Fibroblast of the aortic adventitia (primary cell): Measurements from ENCODE around the gene C20orf173. TPM values are rescaled to one million over a fixed set of nuclear protein-coding genes. Genes with fewer than 3 reads are reported as not detected.

Experiments used
- DNase-seq: peaks from one replicate; pipeline ENCODE4 v3.0.0-alpha.2; 2010; ENCODE audit warnings: low read depth
- H3K4me3 ChIP-seq: 2 replicates; pipeline ENCODE4 v1.5.1; 2011; ENCODE audit warnings: low read depth, mild to moderate bottlenecking, control low read depth, low read length, moderate library complexity
- CTCF ChIP-seq: IDR thresholded peaks from 2 replicates; pipeline ENCODE4 v1.5.1; 2011; ENCODE audit warnings: mild to moderate bottlenecking, low read length, control low read depth, inconsistent platforms; ENCODE audit not compliant: insufficient read depth
- total RNA-seq: library from RNA; depleted of rRNA; stranded (reverse); fragments of >200 nt; gene quantifications from 2 replicates; pipeline ENCODE4 v1.2.3, GENCODE V29; 2012; ENCODE audit warnings: low replicate concordance

The C20orf173 gene
- total RNA-seq, 1 donor: not detected

- DNase-seq: no peak
- H3K4me3 ChIP-seq: no peak overlapping the region
- TF ChIP-seq CTCF: no peak
Measured at GRCh38 chr20:35502352-35502751, 27.1 kb downstream of the C20orf173 start.

- TF ChIP-seq CTCF: no peak
- no peak for DNase-seq
- H3K4me3 ChIP-seq: no peak overlapping the region
Measured at GRCh38 chr20:35499271-35499670, 30.2 kb downstream of the C20orf173 start.

GRCh38 chr20:35497780-35498189, 31.7 kb downstream of the C20orf173 start:
- DNase-seq: peak; percentile 80

GRCh38 chr20:35497320-35497719, 32.1 kb downstream of the C20orf173 start:
- no peak overlapping the region for H3K4me3 ChIP-seq
- DNase-seq: no peak
- no peak for TF ChIP-seq CTCF

More at GRCh38 chr20:35497780-35498189, 31.7 kb downstream of the C20orf173 start:
- TF ChIP-seq CTCF: peak; percentile 40
- no peak overlapping the region for H3K4me3 ChIP-seq

- no peak overlapping the region for H3K4me3 ChIP-seq
- TF ChIP-seq CTCF: no peak
Measured at GRCh38 chr20:35496481-35496880, 33.0 kb downstream of the C20orf173 start.

GRCh38 chr20:35492352-35492751, 37.1 kb downstream of the C20orf173 start:
- TF ChIP-seq CTCF: no peak
- H3K4me3 ChIP-seq: no peak overlapping the region
- no peak for DNase-seq

More at GRCh38 chr20:35496481-35496880, 33.0 kb downstream of the C20orf173 start:
- no peak for DNase-seq

- no peak for TF ChIP-seq CTCF
- no peak for DNase-seq
- no peak overlapping the region for H3K4me3 ChIP-seq
Measured at GRCh38 chr20:35491823-35492222, 37.6 kb downstream of the C20orf173 start.
